Keratinocyte (primary cell): Measurements from ENCODE around the gene SEPTIN1. TPM values are rescaled to one million over a fixed set of nuclear protein-coding genes. Genes with fewer than 3 reads are reported as not detected.

Source experiments
- DNase-seq: peaks from one replicate; pipeline ENCODE4 v3.0.0-alpha.2; 2011; ENCODE audit warnings: low read depth, missing footprints, low spot score
- FAIRE-seq: peaks from 2 replicates; lab custom pipeline; 2011; peaks lifted over from hg19 to GRCh38; lab: Jason Lieb, UNC
- H2AFZ ChIP-seq: 2 replicates; pipeline ENCODE4 v1.6.0; 2012; ENCODE audit warnings: low read length, control low read depth, inconsistent platforms; ENCODE audit not compliant: control insufficient read depth
- H3K27ac ChIP-seq: 2 replicates; pipeline ENCODE4 v1.5.1; 2011; ENCODE audit warnings: low read length; ENCODE audit not compliant: control insufficient read depth, insufficient read depth
- H3K27me3 ChIP-seq: 3 replicates; pipeline ENCODE4 v1.6.0; 2011; ENCODE audit warnings: low read length; ENCODE audit not compliant: control insufficient read depth, insufficient read depth; ENCODE audit errors: extremely low read depth
- H3K36me3 ChIP-seq, 2 experiments: 2 replicates in 1 of 2; 3 replicates in 1 of 2; pipeline ENCODE4 v1.5.1; 2011; ENCODE audit warnings: low read length in 2 of 2, mild to moderate bottlenecking in 1 of 2; ENCODE audit not compliant: control insufficient read depth in 2 of 2, insufficient read depth in 2 of 2; ENCODE audit errors: extremely low read depth in 1 of 2
- H3K4me1 ChIP-seq: 3 replicates; pipeline ENCODE4 v1.5.1; 2011; ENCODE audit warnings: low read length; ENCODE audit not compliant: control insufficient read depth, insufficient read depth; ENCODE audit errors: extremely low read depth
- H3K4me2 ChIP-seq: 3 replicates; pipeline ENCODE4 v1.6.0; 2011; ENCODE audit warnings: low read depth, low read length; ENCODE audit not compliant: control insufficient read depth, insufficient read depth; ENCODE audit errors: extremely low read depth
- H3K4me3 ChIP-seq, 3 experiments: fragments of 200-600 bp in 1 of 3; sonication (generic) in 1 of 3; 2 replicates in 2 of 3; 3 replicates in 1 of 3; pipeline ENCODE4 v1.5.1; 2011 to 2016; ENCODE audit warnings: low read length in 3 of 3, mild to moderate bottlenecking in 3 of 3, control low read depth in 2 of 3, inconsistent platforms in 1 of 3, low read depth in 1 of 3, mixed read lengths in 1 of 3, mixed run types in 1 of 3, moderate library complexity in 1 of 3; ENCODE audit not compliant: control insufficient read depth in 2 of 3, insufficient read depth in 2 of 3; ENCODE audit errors: extremely low read depth in 1 of 3
- H3K79me2 ChIP-seq: 2 replicates; pipeline ENCODE4 v1.6.0; 2012; ENCODE audit warnings: low read length; ENCODE audit not compliant: control insufficient read depth, insufficient read depth
- H3K9ac ChIP-seq: 3 replicates; pipeline ENCODE4 v1.6.0; 2011; ENCODE audit warnings: low read length; ENCODE audit not compliant: control insufficient read depth, insufficient read depth; ENCODE audit errors: extremely low read depth
- H3K9me1 ChIP-seq: 3 replicates; pipeline ENCODE4 v1.6.0; 2011; ENCODE audit warnings: low read length; ENCODE audit not compliant: control insufficient read depth, insufficient read depth; ENCODE audit errors: extremely low read depth
- H3K9me3 ChIP-seq: 2 replicates; pipeline ENCODE4 v1.5.1; 2012; ENCODE audit warnings: low read depth, low read length; ENCODE audit not compliant: control insufficient read depth
- H4K20me1 ChIP-seq: 3 replicates; pipeline ENCODE4 v1.6.0; 2011; ENCODE audit warnings: low read length; ENCODE audit not compliant: control insufficient read depth, insufficient read depth; ENCODE audit errors: extremely low read depth
- CTCF ChIP-seq, 3 experiments: IDR thresholded peaks in 1 of 3; conservative IDR thresholded peaks in 1 of 3; optimal IDR thresholded peaks in 1 of 3; 2 replicates in 2 of 3; 3 replicates in 1 of 3; pipeline versions ENCODE3 to v1.5.1; 2011; ENCODE audit warnings: low read length in 3 of 3, mild to moderate bottlenecking in 3 of 3, moderate library complexity in 2 of 3, control low read depth in 1 of 3, inconsistent platforms in 1 of 3; ENCODE audit not compliant: insufficient read depth in 2 of 3; ENCODE audit errors: extremely low read depth in 1 of 3
- EZH2 ChIP-seq: IDR thresholded peaks from one replicate; pipeline ENCODE4 v1.6.1; 2012; ENCODE audit warnings: inconsistent platforms, mild to moderate bottlenecking, low read length, moderate library complexity
- dilution Hi-C: fragments of 300-500 bp; cut with MboI; formaldehyde crosslinking; loops from one replicate; pipeline ENCODE4 v1.7.0; 2020; ENCODE audit warnings: low sequenced_read_pairs; ENCODE audit not compliant: extremely low pct_ligation_motif_present
- polyA plus RNA-seq, 5 experiments: library from polyadenylated mRNA; depleted of rRNA in 3 of 5; stranded (reverse) in 3 of 5; stranded (forward) in 1 of 5; unstranded in 1 of 5; fragments of >200 nt; gene quantifications; 1 replicate in 1 of 5; 2 replicates in 3 of 5; 3 replicates in 1 of 5; pipeline versions ENCODE4 v1.2.1 to v1.2.3, GENCODE V29; 2011 to 2012; ENCODE audit warnings: missing spikeins in 2 of 5, low read depth in 1 of 5, low replicate concordance in 1 of 5

SEPTIN1 gene
- polyA plus RNA-seq, 1 donor (not counting 4 experiments of a cell fraction or from before 2014, with no cell fraction given): not detected

GRCh38 chr16:30351586-30352419 lies 30.6 kb downstream of the SEPTIN1 start:
- no peaks in the 10 kb centered on the region for H3K9me1 ChIP-seq
- DNase-seq (no peak), FAIRE-seq (no peak)
- H2AFZ ChIP-seq: no peak overlapping the region
- H4K20me1 ChIP-seq: no peaks in the 10 kb centered on the region
- no peak overlapping the region for H3K4me3 ChIP-seq
- peaks cover 30% of the 10 kb centered on the region for H3K79me2 ChIP-seq
- dilution Hi-C loops: no loop called here
- no peak overlapping the region for H3K27ac ChIP-seq
- no peak overlapping the region for H3K9ac ChIP-seq
- peaks cover 14% of the 10 kb centered on the region for H3K4me1 ChIP-seq
- TF ChIP-seq EZH2 (no peak), CTCF (optimal IDR thresholded peaks at IDR 0.05 in 1 of 3, IDR thresholded peaks at IDR 0.05 in 1 of 3, conservative IDR thresholded peaks at IDR 0.05 in 1 of 3; ENCODE audit: extremely low read depth in 1 of 3, insufficient read depth in 2 of 3, low read length in 3 of 3) (no peak)
- no peaks in the 10 kb centered on the region for H3K27me3 ChIP-seq
- H3K9me3 ChIP-seq: no peaks in the 10 kb centered on the region
- H3K4me2 ChIP-seq: no peak overlapping the region
- H3K36me3 ChIP-seq: peaks cover 25 to 34% of the 10 kb centered on the region in 2 experiments

- Histone ChIP-seq H2AFZ (no peak overlapping the region), H3K9me1 (no peaks in the 10 kb centered on the region), H3K4me1 (peaks cover 12% of the 10 kb centered on the region), H3K36me3 (peaks cover 24 to 34% of the 10 kb centered on the region in 2 experiments), H3K79me2 (peaks cover 30% of the 10 kb centered on the region), H3K27ac (no peak overlapping the region), H3K4me2 (no peak overlapping the region), H3K9ac (no peak overlapping the region), H3K9me3 (no peaks in the 10 kb centered on the region), H3K27me3 (no peaks in the 10 kb centered on the region), H3K4me3 (no peak overlapping the region), H4K20me1 (no peaks in the 10 kb centered on the region)
- dilution Hi-C loops: no loop called here
- DNase-seq (no peak), FAIRE-seq (no peak)
- no peak for TF ChIP-seq EZH2
- no peak for TF ChIP-seq CTCF (optimal IDR thresholded peaks at IDR 0.05 in 1 of 3, IDR thresholded peaks at IDR 0.05 in 1 of 3, conservative IDR thresholded peaks at IDR 0.05 in 1 of 3; ENCODE audit: extremely low read depth in 1 of 3, insufficient read depth in 2 of 3, low read length in 3 of 3)
These were observed 31.3 kb downstream of the SEPTIN1 start for GRCh38 chr16:30351001-30351441.
